Prostate gland (tissue), 2 donors: ENCODE results near the gene RELL1.

Source experiments
- POLR2A ChIP-seq: fragments of 450-650 bp; IDR thresholded peaks from one replicate; pipeline ENCODE4 v1.6.1; 2016; ENCODE audit warnings: antibody characterized with exemption, mild to moderate bottlenecking
- POLR2AphosphoS5 ChIP-seq: sonication (generic); formaldehyde crosslinking; IDR thresholded peaks from one replicate; pipeline ENCODE4 v1.6.1; 2017; ENCODE audit warnings: antibody characterized with exemption
- TF ChIP-seq, protein P1 (sequence below), 4 experiments: fragments of 200-600 bp in 2 of 4; fragments of 450-650 bp in 2 of 4; sonication (generic) in 2 of 4; IDR thresholded peaks; 1 replicate in 3 of 4; 2 replicates in 1 of 4; pipeline ENCODE4 v1.5.1; 2016 to 2019; ENCODE audit warnings: antibody characterized with exemption in 4 of 4, mild to moderate bottlenecking in 2 of 4, moderate library complexity in 2 of 4

DNA sequence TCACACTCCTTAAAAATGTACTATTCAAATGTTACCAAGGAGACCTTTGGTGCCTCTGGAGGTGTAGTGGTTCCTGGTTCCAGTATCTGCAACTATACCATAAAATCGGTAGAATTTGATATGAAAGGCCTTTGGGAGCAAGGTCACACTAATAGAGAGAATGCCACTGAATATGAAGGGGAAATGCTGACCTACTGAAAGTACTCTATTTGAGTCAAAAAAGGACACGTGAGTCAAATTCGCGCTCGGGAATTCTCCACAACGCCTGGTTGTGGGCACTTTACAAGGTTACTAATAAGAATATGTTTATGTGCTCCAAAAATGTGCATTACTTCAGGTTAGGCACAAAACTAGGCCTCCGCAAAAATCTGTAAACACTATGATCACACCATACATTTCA lies 39.5 kb upstream of the RELL1 start:
- TF ChIP-seq, protein P1, sequence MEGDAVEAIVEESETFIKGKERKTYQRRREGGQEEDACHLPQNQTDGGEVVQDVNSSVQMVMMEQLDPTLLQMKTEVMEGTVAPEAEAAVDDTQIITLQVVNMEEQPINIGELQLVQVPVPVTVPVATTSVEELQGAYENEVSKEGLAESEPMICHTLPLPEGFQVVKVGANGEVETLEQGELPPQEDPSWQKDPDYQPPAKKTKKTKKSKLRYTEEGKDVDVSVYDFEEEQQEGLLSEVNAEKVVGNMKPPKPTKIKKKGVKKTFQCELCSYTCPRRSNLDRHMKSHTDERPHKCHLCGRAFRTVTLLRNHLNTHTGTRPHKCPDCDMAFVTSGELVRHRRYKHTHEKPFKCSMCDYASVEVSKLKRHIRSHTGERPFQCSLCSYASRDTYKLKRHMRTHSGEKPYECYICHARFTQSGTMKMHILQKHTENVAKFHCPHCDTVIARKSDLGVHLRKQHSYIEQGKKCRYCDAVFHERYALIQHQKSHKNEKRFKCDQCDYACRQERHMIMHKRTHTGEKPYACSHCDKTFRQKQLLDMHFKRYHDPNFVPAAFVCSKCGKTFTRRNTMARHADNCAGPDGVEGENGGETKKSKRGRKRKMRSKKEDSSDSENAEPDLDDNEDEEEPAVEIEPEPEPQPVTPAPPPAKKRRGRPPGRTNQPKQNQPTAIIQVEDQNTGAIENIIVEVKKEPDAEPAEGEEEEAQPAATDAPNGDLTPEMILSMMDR (IDR thresholded peaks at IDR 0.05): no peak
- TF ChIP-seq POLR2AphosphoS5 (no peak), POLR2A (no peak)
